Measurements from ENCODE around the gene KIAA0232.

Gene KIAA0232

GRCh38 chr4:6750286-6751221 is 32.0 kb upstream of the KIAA0232 start:
- Histone ChIP-seq H3K79me2 (ENCODE audit: insufficient read depth, low read length) (no peaks in the 10 kb centered on the region), H3K4me3 (ENCODE audit: insufficient read depth, low read length, poor library complexity, severe bottlenecking) (no peak overlapping the region), H3K4me2 (ENCODE audit: low read depth, low read length, poor library complexity, severe bottlenecking) (no peak overlapping the region), H3K9ac (ENCODE audit: low read length) (no peak overlapping the region), H3K27ac (ENCODE audit: low read depth, low read length) (no peak overlapping the region), H4K20me1 (ENCODE audit: low read depth, low read length) (no peaks in the 10 kb centered on the region), H3K27me3 (ENCODE audit: low read length) (no peaks in the 10 kb centered on the region), H2AFZ (ENCODE audit: low read depth, low read length, severe bottlenecking) (no peak overlapping the region), H3K36me3 (ENCODE audit: low read length) (no peaks in the 10 kb centered on the region), H3K9me3 (ENCODE audit: insufficient read depth, low read length) (no peaks in the 10 kb centered on the region), H3F3A (ENCODE audit: insufficient read depth) (no peaks in the 10 kb centered on the region), H3K9me2 (replicated peaks; ENCODE audit: insufficient read depth, low read length) (no peaks in the 10 kb centered on the region)
- TF ChIP-seq, protein P1, sequence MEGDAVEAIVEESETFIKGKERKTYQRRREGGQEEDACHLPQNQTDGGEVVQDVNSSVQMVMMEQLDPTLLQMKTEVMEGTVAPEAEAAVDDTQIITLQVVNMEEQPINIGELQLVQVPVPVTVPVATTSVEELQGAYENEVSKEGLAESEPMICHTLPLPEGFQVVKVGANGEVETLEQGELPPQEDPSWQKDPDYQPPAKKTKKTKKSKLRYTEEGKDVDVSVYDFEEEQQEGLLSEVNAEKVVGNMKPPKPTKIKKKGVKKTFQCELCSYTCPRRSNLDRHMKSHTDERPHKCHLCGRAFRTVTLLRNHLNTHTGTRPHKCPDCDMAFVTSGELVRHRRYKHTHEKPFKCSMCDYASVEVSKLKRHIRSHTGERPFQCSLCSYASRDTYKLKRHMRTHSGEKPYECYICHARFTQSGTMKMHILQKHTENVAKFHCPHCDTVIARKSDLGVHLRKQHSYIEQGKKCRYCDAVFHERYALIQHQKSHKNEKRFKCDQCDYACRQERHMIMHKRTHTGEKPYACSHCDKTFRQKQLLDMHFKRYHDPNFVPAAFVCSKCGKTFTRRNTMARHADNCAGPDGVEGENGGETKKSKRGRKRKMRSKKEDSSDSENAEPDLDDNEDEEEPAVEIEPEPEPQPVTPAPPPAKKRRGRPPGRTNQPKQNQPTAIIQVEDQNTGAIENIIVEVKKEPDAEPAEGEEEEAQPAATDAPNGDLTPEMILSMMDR (IDR thresholded peaks at IDR 0.05; ENCODE audit: insufficient read depth, low read length, poor library complexity, severe bottlenecking): no peak

DNA sequence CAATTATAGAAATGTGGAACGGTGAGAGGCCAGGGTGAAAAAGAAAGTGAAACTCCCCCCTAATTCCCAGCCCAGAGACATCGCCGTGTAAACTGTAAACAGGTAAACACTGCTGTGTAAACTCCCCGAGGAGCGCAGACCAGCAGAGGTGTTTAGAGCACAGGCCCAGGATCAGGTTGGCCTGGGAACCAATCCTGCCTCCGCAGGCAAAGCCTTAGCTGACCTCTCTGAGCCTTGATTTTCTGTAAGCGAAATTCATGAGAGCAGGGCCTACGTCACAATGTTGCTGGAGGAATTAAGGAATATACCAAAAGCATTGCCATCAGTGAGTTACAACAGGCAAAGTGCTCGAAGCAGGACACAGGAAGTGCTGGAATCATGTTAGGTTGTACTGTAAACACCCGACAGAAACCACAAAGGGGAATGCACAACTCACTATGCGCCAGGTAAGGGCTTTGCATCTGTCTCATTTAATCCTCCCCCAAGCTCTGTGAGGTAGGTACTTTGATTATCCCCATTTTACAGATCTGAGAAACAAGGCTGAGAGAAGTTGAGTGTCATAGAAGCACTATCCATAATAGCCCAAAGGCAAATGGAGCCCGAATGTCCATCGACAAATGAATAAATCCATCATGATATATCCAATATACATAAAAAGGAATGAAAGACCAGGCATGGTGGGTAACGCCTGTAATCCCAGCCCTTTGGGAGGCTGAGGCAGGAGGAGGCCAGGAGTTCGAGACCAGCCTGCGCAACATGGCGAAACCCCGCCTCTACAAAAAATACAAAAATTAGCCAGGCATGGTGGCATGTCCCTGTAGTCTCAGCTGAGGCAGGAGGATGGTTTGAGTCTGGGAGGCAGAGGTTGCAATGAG is 30.7 kb upstream of the KIAA0232 start:
- Histone ChIP-seq H3F3A (ENCODE audit: insufficient read depth) (no peaks in the 10 kb centered on the region), H3K79me2 (ENCODE audit: insufficient read depth, low read length) (no peaks in the 10 kb centered on the region), H3K36me3 (ENCODE audit: low read length) (no peaks in the 10 kb centered on the region), H3K9me3 (ENCODE audit: insufficient read depth, low read length) (no peaks in the 10 kb centered on the region), H4K20me1 (ENCODE audit: low read depth, low read length) (no peaks in the 10 kb centered on the region), H3K27ac (ENCODE audit: low read depth, low read length) (no peak overlapping the region), H3K4me3 (ENCODE audit: insufficient read depth, low read length, poor library complexity, severe bottlenecking) (no peak overlapping the region), H3K27me3 (ENCODE audit: low read length) (no peaks in the 10 kb centered on the region), H3K9ac (ENCODE audit: low read length) (no peak overlapping the region), H2AFZ (ENCODE audit: low read depth, low read length, severe bottlenecking) (no peak overlapping the region), H3K9me2 (replicated peaks; ENCODE audit: insufficient read depth, low read length) (no peaks in the 10 kb centered on the region), H3K4me2 (ENCODE audit: low read depth, low read length, poor library complexity, severe bottlenecking) (no peak overlapping the region)
- no peak for TF ChIP-seq EZH2phosphoT487 (conservative IDR thresholded peaks at IDR 0.05; ENCODE audit: low read length)
- TF ChIP-seq, protein P1 (IDR thresholded peaks at IDR 0.05; ENCODE audit: insufficient read depth, low read length, poor library complexity, severe bottlenecking): no peak

- Histone ChIP-seq H3K4me2 (ENCODE audit: low read depth, low read length, poor library complexity, severe bottlenecking) (no peak overlapping the region), H2AFZ (ENCODE audit: low read depth, low read length, severe bottlenecking) (no peak overlapping the region), H3K27ac (ENCODE audit: low read depth, low read length) (no peak overlapping the region), H3K9me2 (replicated peaks; ENCODE audit: insufficient read depth, low read length) (no peaks in the 10 kb centered on the region), H3K79me2 (ENCODE audit: insufficient read depth, low read length) (no peaks in the 10 kb centered on the region), H3K4me3 (ENCODE audit: insufficient read depth, low read length, poor library complexity, severe bottlenecking) (no peak overlapping the region), H3K27me3 (ENCODE audit: low read length) (no peaks in the 10 kb centered on the region), H4K20me1 (ENCODE audit: low read depth, low read length) (no peaks in the 10 kb centered on the region), H3K36me3 (ENCODE audit: low read length) (no peaks in the 10 kb centered on the region), H3K9ac (ENCODE audit: low read length) (no peak overlapping the region), H3F3A (ENCODE audit: insufficient read depth) (no peaks in the 10 kb centered on the region), H3K9me3 (ENCODE audit: insufficient read depth, low read length) (no peaks in the 10 kb centered on the region)
- no peak for TF ChIP-seq EZH2phosphoT487 (conservative IDR thresholded peaks at IDR 0.05; ENCODE audit: low read length)
- TF ChIP-seq, protein P1 (IDR thresholded peaks at IDR 0.05; ENCODE audit: insufficient read depth, low read length, poor library complexity, severe bottlenecking): no peak
Observed at GRCh38 chr4:6752486-6752829, 30.1 kb upstream of the KIAA0232 start.

All from SU-DHL-6 (cell line).